H9 (cell line): ENCODE data around the gene F13A1. TPM values are rescaled to one million over a fixed set of nuclear protein-coding genes. Genes with fewer than 3 reads are reported as not detected.
A peak's percentile ranks its signal among the peaks of the same experiment; 100 is the strongest.

Source experiments
- DNase-seq: peaks from one replicate; pipeline ENCODE4 v3.0.0-alpha.2; 2017
- H2AFZ ChIP-seq: one replicate; pipeline ENCODE4 v1.6.1; 2013; ENCODE audit warnings: mild to moderate bottlenecking, low read length, control low read depth, moderate library complexity
- H2AK5ac ChIP-seq: 2 replicates; pipeline ENCODE4 v1.6.1; 2013; ENCODE audit warnings: low read length, control low read depth, mixed read lengths; ENCODE audit not compliant: insufficient read length
- H2BK120ac ChIP-seq: one replicate; pipeline ENCODE4 v1.6.1; 2013; ENCODE audit warnings: low read depth, mild to moderate bottlenecking, low read length, control low read depth, inconsistent platforms; ENCODE audit not compliant: poor library complexity, severe bottlenecking
- H2BK12ac ChIP-seq: 2 replicates; pipeline ENCODE4 v1.6.1; 2013; ENCODE audit warnings: low read length, control low read depth, mixed read lengths, low read depth; ENCODE audit not compliant: insufficient read length
- H2BK15ac ChIP-seq: 2 replicates; pipeline ENCODE4 v1.6.1; 2013; ENCODE audit warnings: low read depth, low read length, control low read depth
- H2BK20ac ChIP-seq: one replicate; pipeline ENCODE4 v1.6.1; 2013; ENCODE audit warnings: low read depth, mild to moderate bottlenecking, low read length, control low read depth, inconsistent platforms; ENCODE audit not compliant: poor library complexity, severe bottlenecking
- H2BK5ac ChIP-seq: 2 replicates; pipeline ENCODE4 v1.6.1; 2013; ENCODE audit warnings: low read length, control low read depth, mixed read lengths; ENCODE audit not compliant: insufficient read length
- H3K14ac ChIP-seq: 2 replicates; pipeline ENCODE4 v1.6.1; 2013; ENCODE audit warnings: low read length, control low read depth; ENCODE audit not compliant: insufficient read depth
- H3K18ac ChIP-seq: 2 replicates; pipeline ENCODE4 v1.6.1; 2013; ENCODE audit warnings: low read depth, mild to moderate bottlenecking, mixed read lengths, low read length, control low read depth; ENCODE audit not compliant: insufficient read length
- H3K23ac ChIP-seq: 2 replicates; pipeline ENCODE4 v1.6.1; 2013; ENCODE audit warnings: low read length, control low read depth, mixed read lengths, low read depth; ENCODE audit not compliant: insufficient read length
- H3K23me2 ChIP-seq: 2 replicates; pipeline ENCODE4 v1.6.1; 2013; ENCODE audit warnings: low read depth, mild to moderate bottlenecking, mixed read lengths, low read length, control low read depth; ENCODE audit not compliant: insufficient read length, poor library complexity, severe bottlenecking
- H3K27ac ChIP-seq: 2 replicates; pipeline ENCODE4 v1.5.1; 2013; ENCODE audit warnings: low read length, control low read depth, mixed read lengths, low read depth; ENCODE audit not compliant: insufficient read length
- H3K27me3 ChIP-seq: 2 replicates; pipeline ENCODE4 v1.6.1; 2013; ENCODE audit warnings: low read length, control low read depth, inconsistent platforms; ENCODE audit not compliant: insufficient read depth
- H3K4ac ChIP-seq: 2 replicates; pipeline ENCODE4 v1.6.1; 2013; ENCODE audit warnings: low read depth, mild to moderate bottlenecking, control low read depth, inconsistent platforms, low read length, moderate library complexity
- H3K4me1 ChIP-seq: 2 replicates; pipeline ENCODE4 v1.6.1; 2013; ENCODE audit warnings: low read length, control low read depth, inconsistent platforms; ENCODE audit not compliant: insufficient read depth
- H3K4me2 ChIP-seq: 2 replicates; pipeline ENCODE4 v1.6.1; 2013; ENCODE audit warnings: low read length, control low read depth, mixed read lengths; ENCODE audit not compliant: insufficient read length, insufficient read depth
- H3K56ac ChIP-seq: 2 replicates; pipeline ENCODE4 v1.6.1; 2013; ENCODE audit warnings: low read depth, mild to moderate bottlenecking, mixed read lengths, low read length, control low read depth; ENCODE audit not compliant: insufficient read length
- H3K79me1 ChIP-seq: 2 replicates; pipeline ENCODE4 v1.6.1; 2013; ENCODE audit warnings: low read depth, mild to moderate bottlenecking, moderate library complexity, low read length, control low read depth, inconsistent platforms; ENCODE audit not compliant: insufficient read depth, poor library complexity, severe bottlenecking
- H3K79me2 ChIP-seq: 2 replicates; pipeline ENCODE4 v1.6.1; 2013; ENCODE audit warnings: low read length, control low read depth, inconsistent platforms; ENCODE audit not compliant: insufficient read depth
- H3K9ac ChIP-seq: 2 replicates; pipeline ENCODE4 v1.6.1; 2013; ENCODE audit warnings: low read length, control low read depth, mixed read lengths; ENCODE audit not compliant: insufficient read length; ENCODE audit errors: extremely low read depth
- H3K9me3 ChIP-seq: one replicate; pipeline ENCODE4 v1.6.1; 2013; ENCODE audit warnings: low read depth, low read length, inconsistent platforms; ENCODE audit not compliant: control insufficient read depth
- H3T11ph ChIP-seq: one replicate; pipeline ENCODE4 v1.6.1; 2013; ENCODE audit warnings: mild to moderate bottlenecking, low read length, control low read depth, inconsistent platforms
- H4K20me1 ChIP-seq: one replicate; pipeline ENCODE4 v1.6.1; 2013; ENCODE audit not compliant: control insufficient read depth, insufficient read length, insufficient read depth
- H4K5ac ChIP-seq: 2 replicates; pipeline ENCODE4 v1.6.1; 2013; ENCODE audit warnings: low read depth, mild to moderate bottlenecking, mixed read lengths, low read length, control low read depth; ENCODE audit not compliant: insufficient read length
- H4K8ac ChIP-seq: replicated peaks from 2 replicates; pipeline ENCODE4 v1.6.1; 2013; ENCODE audit warnings: low read length, control low read depth, mixed read lengths, low read depth; ENCODE audit not compliant: insufficient read length
- H4K91ac ChIP-seq: 2 replicates; pipeline ENCODE4 v1.6.1; 2013; ENCODE audit warnings: low read depth, mild to moderate bottlenecking, moderate library complexity, mixed read lengths, low read length, control low read depth; ENCODE audit not compliant: insufficient read length
- H3K27ac Mint-ChIP-seq, 3 experiments: 2 replicates in 2 of 3; 3 replicates in 1 of 3; pipeline ENCODE4 v1.8.0; 2020 to 2021; ENCODE audit warnings: mixed read lengths in 3 of 3, mild to moderate bottlenecking in 1 of 3, moderate library complexity in 1 of 3
- H3K27me3 Mint-ChIP-seq: 2 replicates; pipeline ENCODE4 v1.8.0; 2021; ENCODE audit warnings: low read depth, mild to moderate bottlenecking, moderate library complexity, mixed read lengths
- H3K36me3 Mint-ChIP-seq, 3 experiments: 2 replicates in 2 of 3; 3 replicates in 1 of 3; pipeline ENCODE4 v1.8.0; 2020 to 2021; ENCODE audit warnings: low read depth in 3 of 3, mixed read lengths in 3 of 3; ENCODE audit not compliant: insufficient read depth in 1 of 3
- H3K4me1 Mint-ChIP-seq, 2 experiments: 2 replicates each; pipeline ENCODE4 v1.8.0; 2020; ENCODE audit warnings: mixed read lengths in 2 of 2
- H3K4me3 Mint-ChIP-seq, 2 experiments: 2 replicates in 1 of 2; 3 replicates in 1 of 2; pipeline ENCODE4 v1.8.0; 2020 to 2021; ENCODE audit warnings: mild to moderate bottlenecking in 2 of 2, mixed read lengths in 2 of 2, moderate library complexity in 1 of 2
- H3K9me3 Mint-ChIP-seq, 2 experiments: 2 replicates in 1 of 2; 3 replicates in 1 of 2; pipeline ENCODE4 v1.8.0; 2020; ENCODE audit warnings: mild to moderate bottlenecking in 2 of 2, mixed read lengths in 2 of 2, moderate library complexity in 1 of 2
- WGBS: extraction: QIAGEN DNeasy Blood & Tissue Kit; methylation state at CpG from one replicate; pipeline ENCODE4 v1.1.7; 2013; ENCODE audit warnings: missing lambda C conversion rate, low lambda C conversion rate, mixed read lengths; ENCODE audit not compliant: insufficient read length; ENCODE audit errors: extremely low coverage; 5-methylcytosine and 5-hydroxymethylcytosine counted together
- total RNA-seq: library from RNA; stranded (reverse); gene quantifications from 2 replicates; pipeline ENCODE4 v1.2.1, GENCODE V29; 2021
- TF ChIP-seq, protein P1 (sequence below): fragments of 200-600 bp; sonication (generic); conservative IDR thresholded peaks from 3 replicates; pipeline ENCODE4 v1.8.0; 2021; ENCODE audit warnings: antibody characterized with exemption, mild to moderate bottlenecking

Gene F13A1
- total RNA-seq, 1 experiment from 2014 or later: 0.15 TPM

DNA sequence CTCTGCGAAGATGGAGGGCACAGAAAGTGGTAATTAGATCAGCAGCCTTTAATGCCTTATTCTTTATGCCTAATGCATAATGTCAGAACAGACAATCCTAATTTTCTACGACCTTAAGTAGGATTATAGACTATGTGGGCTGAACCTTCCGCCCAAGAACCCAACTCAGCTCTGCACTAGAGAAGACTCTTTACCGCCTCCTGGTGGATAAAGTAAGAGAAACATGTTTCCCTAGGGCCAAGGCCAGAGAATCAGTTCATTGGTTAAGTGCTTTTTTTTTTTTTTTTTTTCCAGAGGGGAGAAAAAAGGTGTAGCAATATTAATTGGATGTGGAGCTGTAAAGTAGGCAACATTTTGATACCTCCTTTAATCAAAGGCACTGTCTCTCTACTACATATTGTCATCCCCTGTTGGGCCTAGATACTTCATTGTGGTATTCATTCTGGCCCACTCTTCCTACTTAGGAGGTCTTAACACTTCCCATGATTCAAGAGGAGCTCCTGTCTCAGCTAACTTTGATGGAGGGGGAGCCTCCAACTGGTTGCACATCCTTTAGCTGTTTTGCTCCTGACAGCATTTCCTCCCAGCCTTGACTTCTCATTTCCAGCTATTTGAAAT is 188.9 kb downstream of the F13A1 start:
- DNase-seq: peak; percentile 55
- H3K27ac Mint-ChIP-seq: no peak overlapping the region
- Histone ChIP-seq H3K23me2 (no peaks in the 10 kb centered on the region), H4K5ac (no peak overlapping the region), H3K9ac (no peak overlapping the region), H3K23ac (no peak overlapping the region), H3K18ac (no peak overlapping the region), H3K56ac (no peak overlapping the region), H3K4ac (no peak overlapping the region), H3K79me2 (no peaks in the 10 kb centered on the region), H3T11ph (no peak overlapping the region), H3K9me3 (no peaks in the 10 kb centered on the region), H2AK5ac (no peak overlapping the region), H3K27ac (no peak overlapping the region), H3K79me1 (no peaks in the 10 kb centered on the region), H2AFZ (no peak overlapping the region), H4K8ac (no peak overlapping the region), H2BK15ac (no peak overlapping the region), H2BK5ac (no peak overlapping the region), H3K4me2 (no peak overlapping the region), H2BK12ac (no peak overlapping the region), H3K27me3 (no peaks in the 10 kb centered on the region), H2BK120ac (no peak overlapping the region), H4K20me1 (no peaks in the 10 kb centered on the region), H2BK20ac (no peak overlapping the region), H3K4me1 (no peaks in the 10 kb centered on the region), H3K14ac (no peak overlapping the region), H4K91ac (no peak overlapping the region)
- WGBS: no CpG with 5 or more reads among the region's 4 CpGs
- TF ChIP-seq, protein P1, sequence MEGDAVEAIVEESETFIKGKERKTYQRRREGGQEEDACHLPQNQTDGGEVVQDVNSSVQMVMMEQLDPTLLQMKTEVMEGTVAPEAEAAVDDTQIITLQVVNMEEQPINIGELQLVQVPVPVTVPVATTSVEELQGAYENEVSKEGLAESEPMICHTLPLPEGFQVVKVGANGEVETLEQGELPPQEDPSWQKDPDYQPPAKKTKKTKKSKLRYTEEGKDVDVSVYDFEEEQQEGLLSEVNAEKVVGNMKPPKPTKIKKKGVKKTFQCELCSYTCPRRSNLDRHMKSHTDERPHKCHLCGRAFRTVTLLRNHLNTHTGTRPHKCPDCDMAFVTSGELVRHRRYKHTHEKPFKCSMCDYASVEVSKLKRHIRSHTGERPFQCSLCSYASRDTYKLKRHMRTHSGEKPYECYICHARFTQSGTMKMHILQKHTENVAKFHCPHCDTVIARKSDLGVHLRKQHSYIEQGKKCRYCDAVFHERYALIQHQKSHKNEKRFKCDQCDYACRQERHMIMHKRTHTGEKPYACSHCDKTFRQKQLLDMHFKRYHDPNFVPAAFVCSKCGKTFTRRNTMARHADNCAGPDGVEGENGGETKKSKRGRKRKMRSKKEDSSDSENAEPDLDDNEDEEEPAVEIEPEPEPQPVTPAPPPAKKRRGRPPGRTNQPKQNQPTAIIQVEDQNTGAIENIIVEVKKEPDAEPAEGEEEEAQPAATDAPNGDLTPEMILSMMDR: peak; percentile 81
- no peaks in the 10 kb centered on the region for H3K9me3 Mint-ChIP-seq
- no peak overlapping the region for H3K4me3 Mint-ChIP-seq
- no peaks in the 10 kb centered on the region for H3K36me3 Mint-ChIP-seq
- peaks cover 0 to 4% of the 10 kb centered on the region in 2 experiments; a peak in 2 of 4 replicates for H3K4me1 Mint-ChIP-seq
- peaks cover 4% of the 10 kb centered on the region for H3K27me3 Mint-ChIP-seq
